Suprapubic skin (tissue), 4 donors: ENCODE results near the gene GDPD1. TPM values are rescaled to one million over a fixed set of nuclear protein-coding genes. Genes with fewer than 3 reads are reported as not detected.
"Not testable (repeated sequence)": the region's sequence is repeated elsewhere in the genome, so short reads cannot be mapped to it uniquely, and the experiment has no call there.

Experiments
- DNase-seq, 2 donors: peaks; one replicate each; pipeline ENCODE4 v3.0.0-alpha.2; 2019; ENCODE audit warnings: low spot score in 2 of 2
- H3K27ac ChIP-seq: fragments of 200-600 bp; sonication (generic); one replicate; pipeline ENCODE4 v1.5.1; 2019
- H3K27me3 ChIP-seq: fragments of 200-600 bp; sonication (generic); one replicate; pipeline ENCODE4 v1.5.1; 2019
- H3K36me3 ChIP-seq: fragments of 200-600 bp; sonication (generic); one replicate; pipeline ENCODE4 v1.5.1; 2019
- H3K4me1 ChIP-seq: fragments of 200-600 bp; sonication (generic); one replicate; pipeline ENCODE4 v1.5.1; 2019
- H3K4me3 ChIP-seq: fragments of 200-600 bp; sonication (generic); one replicate; pipeline ENCODE4 v1.5.1; 2019; ENCODE audit warnings: mild to moderate bottlenecking
- H3K9me3 ChIP-seq: fragments of 200-600 bp; sonication (generic); one replicate; pipeline ENCODE4 v1.5.1; 2019
- EP300 ChIP-seq: sonication (generic); formaldehyde crosslinking; IDR thresholded peaks from one replicate; pipeline ENCODE4 v1.6.1; 2017; ENCODE audit warnings: antibody characterized with exemption
- POLR2A ChIP-seq, 2 donors: fragments of 450-650 bp; IDR thresholded peaks; one replicate each; pipeline ENCODE4 v1.6.1; 2017; ENCODE audit warnings: antibody characterized with exemption in 2 of 2, mild to moderate bottlenecking in 2 of 2, moderate library complexity in 2 of 2
- POLR2AphosphoS5 ChIP-seq, 3 donors: sonication (generic); formaldehyde crosslinking; IDR thresholded peaks; one replicate each; pipeline ENCODE4 v1.6.1; 2017; ENCODE audit warnings: antibody characterized with exemption in 3 of 3
- WGBS: methylation state at CpG from one replicate; pipeline ENCODE4 v1.1.5; 2018; 5-methylcytosine and 5-hydroxymethylcytosine counted together
- total RNA-seq, 4 donors: library from RNA; depleted of rRNA; stranded (reverse); fragments of >200 nt; gene quantifications; one replicate each; pipeline ENCODE4 v1.1.0, GENCODE V29; 2016
- TF ChIP-seq, protein P1 (sequence below), 2 donors: fragments of 200-600 bp in 1 of 2; fragments of 450-650 bp in 1 of 2; sonication (generic) in 1 of 2; IDR thresholded peaks; one replicate each; pipeline ENCODE4 v1.5.1; 2016 to 2019; ENCODE audit warnings: antibody characterized with exemption in 2 of 2, mild to moderate bottlenecking in 1 of 2, moderate library complexity in 1 of 2

Gene GDPD1
- total RNA-seq, 4 donors from 2014 or later: 1.8 to 8.5 (median 4.7) TPM

DNA sequence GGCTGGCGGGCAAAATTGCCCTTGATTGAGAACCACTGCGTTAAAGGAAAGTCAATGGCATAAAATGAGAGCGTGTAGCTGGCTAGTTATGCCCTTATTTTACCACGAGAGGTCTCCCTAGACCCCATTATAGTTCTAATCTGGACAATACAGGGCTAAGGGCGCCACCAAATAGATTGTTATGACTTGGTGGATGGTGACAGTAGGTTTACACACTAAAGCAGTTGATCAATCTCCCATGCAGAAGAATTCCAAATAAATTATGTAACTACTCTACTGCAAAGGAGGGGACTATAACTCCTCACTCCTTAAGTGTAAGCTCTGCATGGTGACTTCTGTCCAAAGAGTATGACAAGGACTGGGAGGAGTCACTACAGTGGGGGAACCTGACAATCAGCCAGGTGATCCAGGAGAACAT is 90.7 kb downstream of the GDPD1 start:
- peaks cover 5% of the 10 kb centered on the region for H3K4me1 ChIP-seq
- H3K9me3 ChIP-seq: no peaks in the 10 kb centered on the region
- H3K36me3 ChIP-seq: no peaks in the 10 kb centered on the region
- 0% methylated on average over 5 of the region's 5 CpGs for WGBS
- TF ChIP-seq, protein P1, sequence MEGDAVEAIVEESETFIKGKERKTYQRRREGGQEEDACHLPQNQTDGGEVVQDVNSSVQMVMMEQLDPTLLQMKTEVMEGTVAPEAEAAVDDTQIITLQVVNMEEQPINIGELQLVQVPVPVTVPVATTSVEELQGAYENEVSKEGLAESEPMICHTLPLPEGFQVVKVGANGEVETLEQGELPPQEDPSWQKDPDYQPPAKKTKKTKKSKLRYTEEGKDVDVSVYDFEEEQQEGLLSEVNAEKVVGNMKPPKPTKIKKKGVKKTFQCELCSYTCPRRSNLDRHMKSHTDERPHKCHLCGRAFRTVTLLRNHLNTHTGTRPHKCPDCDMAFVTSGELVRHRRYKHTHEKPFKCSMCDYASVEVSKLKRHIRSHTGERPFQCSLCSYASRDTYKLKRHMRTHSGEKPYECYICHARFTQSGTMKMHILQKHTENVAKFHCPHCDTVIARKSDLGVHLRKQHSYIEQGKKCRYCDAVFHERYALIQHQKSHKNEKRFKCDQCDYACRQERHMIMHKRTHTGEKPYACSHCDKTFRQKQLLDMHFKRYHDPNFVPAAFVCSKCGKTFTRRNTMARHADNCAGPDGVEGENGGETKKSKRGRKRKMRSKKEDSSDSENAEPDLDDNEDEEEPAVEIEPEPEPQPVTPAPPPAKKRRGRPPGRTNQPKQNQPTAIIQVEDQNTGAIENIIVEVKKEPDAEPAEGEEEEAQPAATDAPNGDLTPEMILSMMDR (IDR thresholded peaks at IDR 0.05): peak; percentile 71 to 90
- TF ChIP-seq EP300 (no peak), POLR2A (IDR thresholded peaks at IDR 0.05) (no peak)
- H3K27ac ChIP-seq: no peak overlapping the region
- no peak for DNase-seq
- no peaks in the 10 kb centered on the region for H3K27me3 ChIP-seq
- H3K4me3 ChIP-seq: no peak overlapping the region

DNA sequence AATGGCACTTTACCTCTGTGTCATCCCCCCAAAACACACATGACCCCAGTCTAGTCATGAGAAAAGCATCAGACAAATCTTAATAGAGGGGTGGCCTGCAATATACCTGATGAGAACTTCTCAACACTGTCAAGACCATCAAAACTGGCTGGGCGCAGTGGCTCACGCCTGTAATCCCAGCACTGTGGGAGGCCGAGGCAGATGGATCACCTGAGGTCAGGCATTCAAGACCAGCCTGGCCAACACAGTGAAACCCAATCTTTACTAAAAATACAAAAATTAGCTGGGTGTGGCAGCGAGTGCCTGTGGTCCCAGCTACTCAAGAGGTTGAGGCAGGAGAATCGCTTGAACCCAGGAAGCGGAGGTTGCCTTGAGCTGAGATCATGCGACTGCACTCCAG is 91.2 kb downstream of the GDPD1 start:
- not testable (repeated sequence) for H3K36me3 ChIP-seq, H3K27ac ChIP-seq, H3K4me1 ChIP-seq, H3K4me3 ChIP-seq, H3K27me3 ChIP-seq, H3K9me3 ChIP-seq, DNase-seq
- WGBS: 92% methylated on average over 7 of the region's 7 CpGs

DNA sequence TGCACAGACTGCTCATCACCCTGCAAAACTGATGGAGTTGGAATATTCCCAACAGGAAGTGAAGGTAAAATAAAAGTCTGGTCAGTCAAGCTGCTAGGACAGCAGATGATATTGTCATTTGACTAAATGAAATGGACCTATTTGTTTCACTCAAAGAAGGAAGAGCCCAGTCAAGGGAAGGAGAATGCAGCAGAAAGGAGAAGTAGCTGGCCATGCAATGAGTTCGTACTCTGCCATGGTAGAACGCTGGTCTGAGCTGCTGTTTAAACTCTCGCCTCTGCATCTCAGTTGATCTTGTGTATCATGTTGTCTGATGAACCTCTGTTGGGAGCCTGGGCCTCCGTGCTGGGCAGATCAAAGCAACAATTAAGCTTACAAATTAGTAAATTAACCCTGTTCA is 95.6 kb downstream of the GDPD1 start:
- peaks cover 2% of the 10 kb centered on the region for H3K4me1 ChIP-seq
- no peaks in the 10 kb centered on the region for H3K27me3 ChIP-seq
- 72% methylated on average over 4 of the region's 4 CpGs for WGBS
- H3K27ac ChIP-seq: no peak overlapping the region
- no peak for TF ChIP-seq EP300
- TF ChIP-seq, protein P1 (IDR thresholded peaks at IDR 0.05): no peak
- no peak for TF ChIP-seq POLR2AphosphoS5 (IDR thresholded peaks at IDR 0.05)
- no peak for TF ChIP-seq POLR2A (IDR thresholded peaks at IDR 0.05)
- no peaks in the 10 kb centered on the region for H3K36me3 ChIP-seq
- no peaks in the 10 kb centered on the region for H3K9me3 ChIP-seq
- H3K4me3 ChIP-seq: no peak overlapping the region
- DNase-seq: no peak

Other genes starting within 250 kb of the GDPD1 start
- gene TRIM37, start 113.6 kb upstream of the GDPD1 start, total RNA-seq: 10 to 100 TPM; 11.1 to 18.3 (median 14.6) TPM
- 10 to 100 TPM; 13.5 to 34.1 (median 18.8) TPM for gene SKA2, start 65.3 kb upstream of the GDPD1 start, total RNA-seq
- 1 to 10 TPM; 2.8 to 7.0 (median 4.4) TPM for gene PRR11, start 64.8 kb upstream of the GDPD1 start, total RNA-seq
- 10 to 100 TPM; 10.5 to 15.4 (median 12.7) TPM for gene SMG8, start 10.5 kb upstream of the GDPD1 start, total RNA-seq
- 10 to 100 TPM; 16.7 to 33.6 (median 21.3) TPM for gene YPEL2, start 111.1 kb downstream of the GDPD1 start, total RNA-seq